Measurements from ENCODE around the gene ZNF512B.

The ZNF512B gene

DNA sequence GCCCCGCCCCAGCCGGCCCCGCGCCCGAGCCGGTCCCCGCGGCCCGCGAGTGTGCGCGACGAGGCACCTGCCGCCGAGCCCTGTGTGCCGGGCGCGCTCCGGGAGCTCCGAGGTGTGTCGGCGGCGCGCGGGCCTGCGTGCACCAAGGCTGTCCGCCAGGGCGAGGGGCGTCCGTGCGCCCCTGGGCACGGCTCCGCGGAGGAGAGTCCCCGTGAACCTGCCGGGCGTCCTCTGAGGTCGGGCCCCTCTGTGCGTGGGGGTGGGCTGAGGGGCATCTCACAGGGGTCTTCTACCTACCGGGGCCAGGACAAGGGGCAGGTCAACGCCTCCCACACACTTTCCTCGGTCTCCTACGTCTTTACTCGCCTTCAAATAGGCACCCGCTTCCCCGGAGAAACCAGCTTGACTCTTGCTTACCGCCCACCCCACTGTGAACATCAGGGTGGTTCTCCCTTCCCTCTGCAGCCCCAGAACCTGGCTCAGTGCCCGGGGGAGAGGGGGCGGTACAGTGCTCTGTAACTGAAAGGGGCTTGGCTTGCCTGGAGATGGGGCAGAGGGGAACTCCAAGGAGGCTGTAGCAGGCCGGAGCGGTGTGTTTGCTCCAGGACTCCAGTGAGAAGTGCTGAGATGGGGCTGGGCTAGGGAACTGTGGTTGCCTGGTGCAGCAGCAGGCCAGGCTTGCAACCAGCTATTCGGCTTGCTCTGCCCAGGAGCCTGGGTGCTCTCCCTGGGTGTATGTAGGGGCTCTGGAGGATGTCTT, 10.0 kb upstream of the ZNF512B start, which contains the start of gene SAMD10 (continued):
- TF ChIP-seq ZNF677 (tag by site-specific recombination; IDR thresholded peaks at IDR 0.05) (no peak), ZNF830 (tag by site-specific recombination; IDR thresholded peaks at IDR 0.05; ENCODE audit: low read depth) (no peak), BCL11B (tag by site-specific recombination; IDR thresholded peaks at IDR 0.05; ENCODE audit: low read depth) (no peak), HOXD13 (CRISPR knock-in tag; IDR thresholded peaks at IDR 0.05; ENCODE audit: borderline replicate concordance) (no peak), GLIS1 (tag by site-specific recombination; IDR thresholded peaks at IDR 0.05) (peak; percentile 26; the same call in 1 of the 2 replicates), RBAK (tag by site-specific recombination; IDR thresholded peaks at IDR 0.05) (no peak), ZNF555 (tag by site-specific recombination; conservative IDR thresholded peaks at IDR 0.05) (no peak), ZNF311 (tag by site-specific recombination; IDR thresholded peaks at IDR 0.05; ENCODE audit: borderline replicate concordance) (no peak), ZNF174 (tag by site-specific recombination; IDR thresholded peaks at IDR 0.05) (no peak), ZNF280D (tag by site-specific recombination; IDR thresholded peaks at IDR 0.05) (no peak), ZNF426 (tag by site-specific recombination; IDR thresholded peaks at IDR 0.05) (no peak), ZNF785 (tag by site-specific recombination; IDR thresholded peaks at IDR 0.05) (no peak), BCL6B (tag by site-specific recombination; IDR thresholded peaks at IDR 0.05) (no peak), OVOL3 (tag by site-specific recombination; IDR thresholded peaks at IDR 0.05) (no peak), ZNF2 (tag by site-specific recombination; IDR thresholded peaks at IDR 0.05) (peak; percentile 27; the same call in 1 of the 2 replicates), ZNF768 (tag by site-specific recombination; IDR thresholded peaks at IDR 0.05) (no peak), ZNF10 (tag by site-specific recombination; IDR thresholded peaks at IDR 0.05) (no peak), ZSCAN4 (tag by site-specific recombination; IDR thresholded peaks at IDR 0.05) (no peak), GLIS2 (tag by site-specific recombination; IDR thresholded peaks at IDR 0.05) (peak; percentile 75), ATF2 (tag by site-specific recombination; IDR thresholded peaks at IDR 0.05; ENCODE audit: low read depth) (no peak), ZNF366 (tag by site-specific recombination; conservative IDR thresholded peaks at IDR 0.05) (no peak), ZNF404 (tag by site-specific recombination; IDR thresholded peaks at IDR 0.05) (no peak), ZNF707 (tag by site-specific recombination; IDR thresholded peaks at IDR 0.05) (no peak), ZSCAN5A (tag by site-specific recombination; IDR thresholded peaks at IDR 0.05) (no peak), ZNF433 (tag by site-specific recombination; IDR thresholded peaks at IDR 0.05; ENCODE audit: low read depth) (no peak), ZNF155 (tag by site-specific recombination; IDR thresholded peaks at IDR 0.05) (no peak)
- TF ChIP-seq, protein P1, sequence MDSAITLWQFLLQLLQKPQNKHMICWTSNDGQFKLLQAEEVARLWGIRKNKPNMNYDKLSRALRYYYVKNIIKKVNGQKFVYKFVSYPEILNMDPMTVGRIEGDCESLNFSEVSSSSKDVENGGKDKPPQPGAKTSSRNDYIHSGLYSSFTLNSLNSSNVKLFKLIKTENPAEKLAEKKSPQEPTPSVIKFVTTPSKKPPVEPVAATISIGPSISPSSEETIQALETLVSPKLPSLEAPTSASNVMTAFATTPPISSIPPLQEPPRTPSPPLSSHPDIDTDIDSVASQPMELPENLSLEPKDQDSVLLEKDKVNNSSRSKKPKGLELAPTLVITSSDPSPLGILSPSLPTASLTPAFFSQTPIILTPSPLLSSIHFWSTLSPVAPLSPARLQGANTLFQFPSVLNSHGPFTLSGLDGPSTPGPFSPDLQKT (IDR thresholded peaks at IDR 0.05; ENCODE audit: borderline replicate concordance, low read depth, low read length): no peak
- TF ChIP-seq, protein P2, sequence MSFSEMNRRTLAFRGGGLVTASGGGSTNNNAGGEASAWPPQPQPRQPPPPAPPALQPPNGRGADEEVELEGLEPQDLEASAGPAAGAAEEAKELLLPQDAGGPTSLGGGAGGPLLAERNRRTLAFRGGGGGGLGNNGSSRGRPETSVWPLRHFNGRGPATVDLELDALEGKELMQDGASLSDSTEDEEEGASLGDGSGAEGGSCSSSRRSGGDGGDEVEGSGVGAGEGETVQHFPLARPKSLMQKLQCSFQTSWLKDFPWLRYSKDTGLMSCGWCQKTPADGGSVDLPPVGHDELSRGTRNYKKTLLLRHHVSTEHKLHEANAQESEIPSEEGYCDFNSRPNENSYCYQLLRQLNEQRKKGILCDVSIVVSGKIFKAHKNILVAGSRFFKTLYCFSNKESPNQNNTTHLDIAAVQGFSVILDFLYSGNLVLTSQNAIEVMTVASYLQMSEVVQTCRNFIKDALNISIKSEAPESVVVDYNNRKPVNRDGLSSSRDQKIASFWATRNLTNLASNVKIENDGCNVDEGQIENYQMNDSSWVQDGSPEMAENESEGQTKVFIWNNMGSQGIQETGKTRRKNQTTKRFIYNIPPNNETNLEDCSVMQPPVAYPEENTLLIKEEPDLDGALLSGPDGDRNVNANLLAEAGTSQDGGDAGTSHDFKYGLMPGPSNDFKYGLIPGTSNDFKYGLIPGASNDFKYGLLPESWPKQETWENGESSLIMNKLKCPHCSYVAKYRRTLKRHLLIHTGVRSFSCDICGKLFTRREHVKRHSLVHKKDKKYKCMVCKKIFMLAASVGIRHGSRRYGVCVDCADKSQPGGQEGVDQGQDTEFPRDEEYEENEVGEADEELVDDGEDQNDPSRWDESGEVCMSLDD (tag by site-specific recombination; IDR thresholded peaks at IDR 0.05): peak; percentile 74

All from HEK293 (cell line).